GM18517 (cell line): ENCODE data around the gene TOMM7.
"Not testable (repeated sequence)": the region's sequence is repeated elsewhere in the genome, so short reads cannot be mapped to it uniquely, and the experiment has no call there.

Experiments
- ATAC-seq: cut with Tn5 transposase; IDR thresholded peaks from one replicate; pipeline ENCODE4 v1.9.1; 2021; ENCODE audit warnings: mild to moderate bottlenecking, moderate library complexity; ENCODE audit not compliant: unreplicated experiment

TOMM7 gene

GRCh38 chr7:22854158-22855048, 31.8 kb upstream of the TOMM7 start:
- peak; percentile 82 for ATAC-seq

DNA sequence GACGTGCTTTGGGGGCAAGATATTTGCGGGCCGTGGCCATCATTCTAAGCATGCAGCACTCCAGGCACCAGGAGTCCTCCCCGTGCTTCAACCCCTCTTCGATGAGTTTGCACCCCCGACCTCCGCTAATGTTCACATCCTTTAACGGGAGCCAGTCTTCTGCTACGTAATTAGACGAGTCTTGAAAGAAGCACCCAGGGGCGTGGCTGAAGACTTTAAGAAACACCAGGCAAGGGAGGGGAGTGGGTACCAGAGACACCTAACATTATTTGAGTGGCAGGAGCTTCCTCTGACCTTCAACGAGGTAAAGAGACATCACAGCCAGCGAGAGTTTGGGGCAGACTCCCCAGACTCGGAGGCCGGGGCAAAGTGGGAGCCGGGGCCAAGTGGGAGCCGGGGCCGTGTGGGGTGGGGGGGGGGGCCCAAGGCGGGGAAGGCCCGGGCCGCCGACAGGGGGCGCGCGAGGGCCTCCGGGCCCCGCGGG, 31.1 kb upstream of the TOMM7 start:
- peak; percentile 23 for ATAC-seq

DNA sequence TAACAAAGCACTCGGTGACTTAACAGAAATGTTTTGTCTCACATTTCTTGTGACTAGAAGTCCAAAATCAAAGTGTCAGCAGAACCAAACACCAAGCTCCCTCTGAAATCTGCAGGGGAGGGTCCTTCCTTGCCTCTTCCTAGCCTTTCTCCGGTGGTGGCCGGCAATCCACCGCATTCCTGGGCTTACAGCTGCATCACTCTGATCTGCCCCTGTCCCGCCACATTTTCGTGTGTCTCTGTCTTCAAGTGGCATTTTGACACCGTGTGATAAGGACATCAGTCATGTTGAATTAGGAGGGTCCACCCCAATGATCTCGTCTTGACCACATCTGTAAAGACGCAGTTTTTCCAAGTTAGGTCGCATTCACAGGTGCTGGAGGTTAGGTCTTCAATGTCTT, 30.5 kb upstream of the TOMM7 start:
- ATAC-seq: no peak

DNA sequence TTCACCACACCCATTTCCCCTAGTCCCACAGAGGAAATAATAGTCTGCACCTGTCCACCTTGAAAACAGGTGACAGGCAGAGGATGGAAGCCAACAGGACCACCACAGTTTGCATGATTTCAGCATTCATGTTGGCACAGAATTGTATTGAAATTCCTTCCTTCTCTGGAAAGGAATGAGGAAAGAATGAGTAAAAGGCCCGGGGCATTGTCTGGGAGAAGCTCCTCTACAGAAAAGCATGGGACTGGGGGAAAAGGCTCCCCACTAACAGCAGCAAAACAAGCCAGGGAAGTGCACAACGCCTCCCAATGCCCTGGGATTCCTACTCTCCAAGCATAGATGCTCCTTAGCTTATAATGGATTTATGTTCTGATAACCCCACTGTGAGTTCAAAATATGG, 28.5 kb upstream of the TOMM7 start:
- no peak for ATAC-seq

GRCh38 chr7:22850394-22850793, 27.7 kb upstream of the TOMM7 start:
- not testable (repeated sequence) for ATAC-seq

DNA sequence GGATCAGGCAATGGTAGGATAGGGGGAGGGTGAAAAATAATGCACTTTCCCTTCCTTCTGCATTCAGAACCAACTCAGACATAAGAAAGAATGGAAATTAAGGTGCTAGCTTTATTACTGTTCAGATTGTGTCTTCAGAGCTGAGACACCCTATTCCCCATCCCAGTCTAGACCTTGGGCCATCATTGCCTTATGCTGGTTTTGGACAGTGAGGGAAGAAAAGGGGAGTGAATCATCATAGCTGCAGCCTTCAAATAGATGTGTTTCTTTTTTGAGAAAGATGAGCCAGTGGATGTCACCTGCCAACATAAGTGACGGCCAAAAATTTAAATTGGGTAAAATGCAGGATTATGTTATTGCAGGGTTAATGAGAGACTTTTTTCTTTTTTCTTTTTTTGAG, 27.0 kb upstream of the TOMM7 start:
- no peak for ATAC-seq

DNA sequence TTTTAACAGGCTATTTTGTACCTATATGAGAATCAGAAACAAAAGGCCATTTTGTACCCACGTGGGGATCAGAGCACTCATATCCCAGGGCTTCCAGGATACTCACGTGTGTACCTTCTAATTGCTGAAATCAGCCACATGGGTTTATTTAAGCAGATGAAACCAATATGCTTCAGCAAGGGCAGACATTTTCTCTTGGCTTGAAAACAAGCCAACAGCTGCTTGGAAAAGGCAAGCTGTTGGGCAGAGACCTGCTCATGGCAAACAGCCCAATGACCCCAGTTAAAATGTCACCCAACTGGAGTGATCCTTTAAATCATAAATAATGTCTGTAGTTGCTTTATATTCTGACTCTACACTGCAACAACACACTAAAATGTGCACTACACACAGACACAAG, 26.5 kb upstream of the TOMM7 start:
- no peak for ATAC-seq

- no peak for ATAC-seq
Observed at GRCh38 chr7:22846961-22847360, 24.3 kb upstream of the TOMM7 start.

GRCh38 chr7:22845221-22845834, 22.7 kb upstream of the TOMM7 start:
- no peak for ATAC-seq

DNA sequence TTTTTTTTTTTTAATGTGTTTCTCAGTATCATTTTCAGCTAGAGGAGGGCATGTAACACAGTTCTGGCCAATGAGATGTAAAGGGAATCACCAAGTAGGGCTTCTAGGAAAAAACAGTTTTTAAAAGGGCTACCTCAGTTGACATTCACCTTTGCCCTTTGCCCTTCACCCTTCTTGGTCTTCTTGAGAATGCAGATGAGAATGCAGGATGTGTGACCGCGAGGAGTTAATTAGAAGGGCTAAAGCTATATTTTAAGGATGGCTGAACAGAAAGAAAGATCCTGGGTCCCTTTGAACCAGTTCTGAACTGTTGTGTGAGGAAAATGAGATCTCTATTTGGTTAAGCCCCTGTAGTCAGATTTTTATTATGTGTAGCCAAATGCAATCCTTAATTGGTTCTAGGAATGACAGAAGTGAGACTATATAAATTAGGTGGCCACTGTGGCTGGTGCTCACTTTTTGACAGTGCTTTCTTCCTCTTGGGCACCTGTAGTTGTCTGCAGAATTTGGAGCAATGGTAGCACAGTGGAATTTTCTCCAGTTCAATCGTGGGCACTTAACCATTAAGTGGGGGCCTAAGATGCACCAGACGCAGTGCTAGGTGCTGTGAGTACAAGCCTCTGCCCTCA, 21.1 kb upstream of the TOMM7 start:
- ATAC-seq: no peak

DNA sequence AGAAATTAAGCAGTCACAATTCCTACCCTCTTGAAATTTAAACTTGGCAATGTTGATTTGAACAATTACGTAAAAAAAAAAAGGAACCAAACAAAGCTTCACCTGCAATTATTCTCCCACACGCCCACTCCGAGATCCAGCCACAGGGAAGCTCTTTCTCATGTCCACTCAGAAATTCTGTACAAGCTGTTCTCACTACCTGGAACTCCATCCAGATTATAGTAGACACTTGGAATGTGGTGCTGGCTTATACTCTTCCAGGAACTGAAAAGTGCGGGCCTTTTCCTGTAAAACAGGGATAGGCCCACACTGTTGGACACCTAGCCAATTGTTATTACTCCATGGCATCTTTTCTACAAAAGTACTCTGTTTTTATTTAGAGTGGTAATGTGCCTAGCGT, 20.3 kb upstream of the TOMM7 start:
- ATAC-seq: no peak

- ATAC-seq: no peak
Observed at GRCh38 chr7:22842383-22842941, 19.8 kb upstream of the TOMM7 start.

DNA sequence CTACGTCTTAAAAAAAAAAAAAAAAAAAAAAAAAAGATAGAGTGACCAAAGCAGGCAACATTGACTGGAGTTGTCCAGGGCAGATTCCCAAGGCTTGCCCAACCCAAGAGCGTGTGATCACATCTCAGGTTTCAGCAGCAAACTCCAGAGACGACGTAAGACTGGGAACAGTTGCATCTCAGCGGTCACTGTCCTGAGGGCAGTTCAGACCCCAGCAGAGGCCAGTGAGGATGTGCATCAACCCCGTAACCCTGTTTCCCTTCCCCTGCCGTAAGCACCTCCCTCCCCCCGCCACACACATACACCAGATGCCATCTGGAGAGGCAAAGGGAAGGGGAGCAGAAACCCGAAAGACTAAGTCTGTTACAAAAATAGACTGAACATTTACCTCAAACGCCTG, 19.3 kb upstream of the TOMM7 start:
- ATAC-seq: no peak

DNA sequence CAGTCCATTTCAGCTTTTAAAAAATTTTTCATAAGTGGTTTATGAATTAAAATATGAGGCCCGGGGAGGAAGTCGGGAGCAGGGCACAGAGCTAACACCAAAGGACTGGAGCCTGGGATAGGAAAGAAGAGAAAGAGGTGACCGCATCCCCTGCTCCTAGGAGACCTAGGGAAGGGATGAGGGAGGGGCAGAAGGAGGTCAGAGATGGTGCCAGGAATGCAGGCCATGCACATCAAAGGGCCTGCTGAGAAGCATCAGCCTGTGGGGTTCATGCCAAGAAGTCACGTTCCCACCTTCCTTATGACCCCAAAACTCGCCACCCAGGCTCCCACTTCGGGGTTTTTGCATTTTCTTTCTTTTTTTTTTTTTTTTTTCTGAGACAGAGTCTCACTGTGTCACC, 14.7 kb upstream of the TOMM7 start:
- ATAC-seq: no peak

DNA sequence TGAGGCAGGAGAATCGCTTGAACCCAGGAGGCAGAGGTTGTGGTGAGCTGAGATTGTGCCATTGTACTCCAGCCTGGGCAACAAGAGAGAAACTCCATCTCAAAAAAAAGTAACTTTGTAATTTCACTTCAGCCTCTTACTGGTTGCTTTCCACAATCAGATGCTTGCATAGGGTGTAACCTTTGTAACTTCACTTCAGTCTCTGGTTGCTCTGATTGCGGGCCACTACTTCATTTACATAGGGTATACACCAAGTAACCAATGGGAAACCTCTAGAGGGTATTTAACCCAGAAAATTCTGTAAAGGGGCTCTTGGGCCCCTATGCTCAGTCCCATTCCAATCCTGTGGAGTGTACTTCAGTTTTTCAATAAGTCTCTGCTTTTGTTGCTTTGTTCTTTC, 13.9 kb upstream of the TOMM7 start:
- not testable (repeated sequence) for ATAC-seq

- ATAC-seq: no peak
Observed at GRCh38 chr7:22833957-22834356, 11.3 kb upstream of the TOMM7 start.

DNA sequence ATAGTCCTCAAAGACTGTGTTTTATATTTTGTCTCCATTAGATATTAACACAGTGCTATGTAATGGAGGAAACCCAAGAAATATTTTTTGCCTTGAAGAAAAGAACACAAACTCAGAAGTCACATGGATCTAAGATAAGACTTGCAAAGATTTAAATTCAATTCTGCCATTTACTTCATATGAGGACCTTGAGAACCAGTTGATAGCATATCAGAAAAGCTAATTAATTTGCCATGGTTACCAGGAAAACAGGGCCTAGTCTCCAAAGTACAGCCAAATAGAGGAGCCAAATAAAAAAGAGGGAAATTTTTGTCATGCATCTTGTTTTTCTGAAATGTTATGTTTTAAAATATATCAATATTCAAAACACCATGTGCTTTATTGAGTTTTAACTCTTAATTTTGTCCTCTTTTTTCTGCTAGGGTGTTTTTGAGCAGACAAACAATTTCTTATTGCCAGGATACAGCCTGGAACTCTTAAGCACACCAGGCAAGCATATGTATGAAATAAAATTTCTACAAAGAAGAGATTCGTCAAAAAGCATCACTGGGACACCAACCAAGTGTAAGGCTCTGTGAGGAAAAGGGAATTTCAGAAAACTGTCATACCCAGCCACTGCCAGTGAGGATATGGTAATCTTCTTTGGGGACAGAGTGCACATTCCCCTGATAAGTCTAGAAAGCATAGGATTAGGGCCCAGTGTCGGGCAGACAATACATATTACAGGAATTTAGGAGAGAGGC, 10.6 kb upstream of the TOMM7 start:
- no peak for ATAC-seq

- ATAC-seq: no peak
Observed at GRCh38 chr7:22832401-22832800, 9.8 kb upstream of the TOMM7 start.

DNA sequence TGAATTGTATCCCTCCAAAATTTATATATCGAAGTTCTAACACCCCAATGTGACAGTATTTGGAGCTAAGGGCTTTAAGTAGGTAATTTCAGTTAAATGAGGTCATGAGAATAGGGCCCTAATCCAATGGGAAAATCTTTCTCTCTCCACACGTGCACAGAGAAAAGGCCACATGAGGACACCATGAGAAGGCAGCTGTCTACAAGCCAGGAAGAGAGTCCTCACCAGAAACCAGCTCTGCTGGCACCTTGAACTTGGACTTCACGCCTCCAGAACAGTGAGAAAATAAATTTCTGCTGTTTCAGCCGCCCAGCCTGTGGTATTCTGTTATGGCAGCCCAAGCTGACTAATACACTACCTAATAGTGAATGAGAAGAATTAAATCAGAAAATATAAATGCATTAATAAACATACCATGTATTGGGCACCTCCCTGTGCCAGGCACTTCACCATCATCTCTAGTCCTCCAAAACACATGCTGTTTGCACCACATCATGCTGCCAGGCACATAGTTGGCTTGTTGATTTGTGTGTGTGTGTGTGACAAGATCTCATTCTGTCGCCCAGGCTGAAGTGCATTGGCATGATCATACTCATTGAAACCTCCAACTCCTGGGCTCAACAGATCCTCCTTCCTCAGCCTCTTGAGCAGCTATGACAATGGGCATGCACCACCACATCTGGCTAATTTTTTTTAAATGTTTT, 9.1 kb upstream of the TOMM7 start:
- no peak for ATAC-seq

DNA sequence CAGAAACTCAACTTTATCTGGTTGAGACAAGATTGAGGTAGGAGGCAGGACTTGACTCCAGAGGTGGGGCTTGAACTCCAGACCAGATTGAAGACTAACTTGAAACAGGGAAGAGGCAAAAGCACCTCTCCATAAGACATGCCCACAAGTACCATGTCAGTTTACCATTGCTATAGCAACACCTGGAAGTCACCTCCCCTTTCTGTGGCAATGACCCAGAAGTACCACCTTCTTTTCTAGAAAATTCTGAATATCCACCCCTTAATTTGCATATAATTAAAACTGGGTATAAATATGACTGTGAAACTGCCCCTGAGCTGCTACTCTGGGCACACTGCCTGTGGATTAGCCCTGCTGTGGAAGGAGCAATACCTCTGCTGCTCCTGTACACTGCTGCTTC, 4.9 kb upstream of the TOMM7 start:
- no peak for ATAC-seq
